AG08396 (cell line): ENCODE results near the gene ZFP90.
A peak's percentile ranks its signal among the peaks of the same experiment; 100 is the strongest.

Experiments
- DNase-seq: peaks from one replicate; pipeline ENCODE4 v3.0.0; 2012; ENCODE audit warnings: low spot score, mixed read lengths

ZFP90 gene

GRCh38 chr16:68577352-68577853 lies 38.3 kb downstream of the ZFP90 start:
- DNase-seq, result no peak

GRCh38 chr16:68590201-68590994 lies 51.3 kb downstream of the ZFP90 start:
- DNase-seq, result peak; percentile 83

- DNase-seq, result no peak
Measured at GRCh38 chr16:68592466-68593337, 53.6 kb downstream of the ZFP90 start.

- DNase-seq, result no peak
Measured at GRCh38 chr16:68596266-68596665, 57.2 kb downstream of the ZFP90 start.

GRCh38 chr16:68599586-68599985 lies 60.5 kb downstream of the ZFP90 start:
- DNase-seq, result no peak

- DNase-seq, result no peak
Measured at GRCh38 chr16:68605746-68606145, 66.7 kb downstream of the ZFP90 start.

GRCh38 chr16:68607443-68607842 lies 68.4 kb downstream of the ZFP90 start:
- no peak for DNase-seq

- no peak for DNase-seq
Measured at GRCh38 chr16:68608330-68608729, 69.2 kb downstream of the ZFP90 start.

GRCh38 chr16:68612996-68613395 lies 73.9 kb downstream of the ZFP90 start:
- DNase-seq, result no peak

- DNase-seq, result no peak
Measured at GRCh38 chr16:68617734-68618133, 78.6 kb downstream of the ZFP90 start.
